SJSA1 (cell line): Measurements from ENCODE around the gene CALML6. TPM values are rescaled to one million over a fixed set of nuclear protein-coding genes. Genes with fewer than 3 reads are reported as not detected.
"Not testable (repeated sequence)": the region's sequence is repeated elsewhere in the genome, so short reads cannot be mapped to it uniquely, and the experiment has no call there.

Source experiments
- DNase-seq, 2 experiments: peaks; one replicate each; pipeline ENCODE4 v3.0.0-alpha.2; 2015 to 2020; ENCODE audit warnings: low spot score in 2 of 2, low read depth in 1 of 2
- H3K27ac ChIP-seq: fragments of 250-450 bp; sonication (Bioruptor Pico); 2 replicates; pipeline ENCODE4 v1.5.1; 2020; ENCODE audit warnings: mild to moderate bottlenecking, moderate library complexity
- H3K27me3 ChIP-seq: fragments of 250-450 bp; sonication (Bioruptor Pico); replicated peaks from 2 replicates; pipeline ENCODE4 v1.5.1; 2020; ENCODE audit warnings: mild to moderate bottlenecking, moderate library complexity
- H3K36me3 ChIP-seq: fragments of 250-450 bp; sonication (Bioruptor Pico); 2 replicates; pipeline ENCODE4 v1.5.1; 2020; ENCODE audit warnings: mild to moderate bottlenecking
- H3K4me1 ChIP-seq: fragments of 250-450 bp; sonication (Bioruptor Pico); replicated peaks from 2 replicates; pipeline ENCODE4 v1.6.1; 2021; ENCODE audit warnings: mild to moderate bottlenecking
- H3K4me3 ChIP-seq: fragments of 250-450 bp; sonication (Bioruptor Pico); 2 replicates; pipeline ENCODE4 v1.5.1; 2020; ENCODE audit warnings: mild to moderate bottlenecking
- H3K9me3 ChIP-seq: fragments of 250-450 bp; sonication (Bioruptor Pico); replicated peaks from 2 replicates; pipeline ENCODE4 v1.5.1; 2020; ENCODE audit warnings: mild to moderate bottlenecking
- total RNA-seq: library from RNA; depleted of rRNA; stranded (reverse); fragments of >200 nt; shearing (Covaris generic); gene quantifications from 2 replicates; pipeline ENCODE4 v1.2.3, GENCODE V29; 2014

CALML6 gene
- total RNA-seq, 1 experiment from 2014 or later: not detected

DNA sequence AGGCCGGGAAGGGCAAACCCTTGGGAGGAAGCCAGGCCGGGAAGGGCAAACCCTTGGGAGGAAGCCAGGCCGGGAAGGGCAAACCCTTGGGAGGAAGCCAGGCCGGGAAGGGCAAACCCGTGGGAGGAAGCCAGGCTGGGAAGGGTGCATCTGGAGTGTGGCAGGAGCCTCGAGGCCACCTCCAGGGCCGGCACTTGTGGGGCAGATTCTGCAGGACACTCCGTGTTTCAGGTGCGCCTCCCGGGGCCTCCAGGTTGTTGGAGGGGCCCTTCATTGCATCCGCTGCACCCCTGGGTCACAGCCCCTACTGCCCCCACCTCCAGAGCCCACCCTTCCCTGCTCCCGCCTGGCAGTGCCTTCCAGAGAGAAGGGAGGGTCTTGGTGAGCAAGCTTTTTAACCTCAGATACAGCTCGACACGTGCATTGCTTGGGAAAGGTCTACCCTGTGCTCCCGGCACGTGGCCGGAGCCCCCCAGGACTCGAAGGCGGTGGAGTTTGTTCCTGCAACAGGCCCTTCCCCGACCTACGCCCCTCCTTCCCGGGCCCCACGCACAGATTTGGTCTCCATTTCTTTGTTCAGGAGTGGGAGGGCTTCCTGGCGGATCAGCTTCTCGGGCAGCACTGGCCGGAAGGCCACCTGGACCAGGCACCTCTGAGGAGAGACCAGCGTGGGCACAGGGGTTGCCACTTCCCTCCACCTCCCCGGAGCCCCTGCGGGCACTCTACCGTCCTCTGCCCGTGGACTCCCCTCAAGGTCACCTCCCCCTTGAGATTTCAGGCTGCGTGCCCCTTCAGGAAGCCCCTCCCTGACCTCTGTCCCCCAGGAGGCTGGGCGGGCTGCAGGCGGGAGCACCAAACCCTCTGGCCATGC is 13.4 kb downstream of the CALML6 start:
- no peak for DNase-seq
- Histone ChIP-seq H3K36me3 (no peaks in the 10 kb centered on the region), H3K27me3 (peaks cover 5% of the 10 kb centered on the region), H3K4me3 (no peak overlapping the region), H3K4me1 (no peaks in the 10 kb centered on the region), H3K27ac (no peak overlapping the region), H3K9me3 (no peaks in the 10 kb centered on the region)

DNA sequence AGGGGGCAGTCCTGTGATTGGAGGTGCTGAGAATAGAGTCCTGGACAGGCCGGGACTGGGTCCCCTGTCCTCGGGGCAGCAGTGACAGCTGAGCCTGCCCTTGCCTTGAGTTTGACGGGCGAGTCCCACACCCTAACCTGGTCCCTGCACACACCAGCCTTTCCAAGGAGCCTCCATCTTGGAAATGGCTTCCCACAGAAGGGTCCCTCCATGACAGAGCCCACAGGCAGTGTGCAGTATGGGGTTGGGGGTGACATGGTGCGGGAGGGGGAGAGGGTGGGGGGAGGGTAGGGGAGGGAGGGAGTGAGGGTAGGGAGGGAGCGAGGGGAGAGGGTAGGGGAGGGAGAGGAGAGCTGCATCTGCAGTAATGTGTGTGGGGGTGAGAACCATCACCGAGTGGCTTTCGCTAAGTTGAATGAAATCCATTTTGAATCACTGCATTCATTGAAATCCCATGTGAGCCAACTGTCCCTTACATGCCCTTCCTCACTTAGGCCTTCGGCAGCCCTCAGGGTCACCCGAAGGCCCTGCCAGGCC is 14.1 kb downstream of the CALML6 start:
- Histone ChIP-seq H3K9me3 (no peaks in the 10 kb centered on the region), H3K27me3 (peaks cover 5% of the 10 kb centered on the region), H3K36me3 (no peaks in the 10 kb centered on the region), H3K4me3 (no peak overlapping the region), H3K4me1 (no peaks in the 10 kb centered on the region), H3K27ac (no peak overlapping the region)
- DNase-seq: no peak

DNA sequence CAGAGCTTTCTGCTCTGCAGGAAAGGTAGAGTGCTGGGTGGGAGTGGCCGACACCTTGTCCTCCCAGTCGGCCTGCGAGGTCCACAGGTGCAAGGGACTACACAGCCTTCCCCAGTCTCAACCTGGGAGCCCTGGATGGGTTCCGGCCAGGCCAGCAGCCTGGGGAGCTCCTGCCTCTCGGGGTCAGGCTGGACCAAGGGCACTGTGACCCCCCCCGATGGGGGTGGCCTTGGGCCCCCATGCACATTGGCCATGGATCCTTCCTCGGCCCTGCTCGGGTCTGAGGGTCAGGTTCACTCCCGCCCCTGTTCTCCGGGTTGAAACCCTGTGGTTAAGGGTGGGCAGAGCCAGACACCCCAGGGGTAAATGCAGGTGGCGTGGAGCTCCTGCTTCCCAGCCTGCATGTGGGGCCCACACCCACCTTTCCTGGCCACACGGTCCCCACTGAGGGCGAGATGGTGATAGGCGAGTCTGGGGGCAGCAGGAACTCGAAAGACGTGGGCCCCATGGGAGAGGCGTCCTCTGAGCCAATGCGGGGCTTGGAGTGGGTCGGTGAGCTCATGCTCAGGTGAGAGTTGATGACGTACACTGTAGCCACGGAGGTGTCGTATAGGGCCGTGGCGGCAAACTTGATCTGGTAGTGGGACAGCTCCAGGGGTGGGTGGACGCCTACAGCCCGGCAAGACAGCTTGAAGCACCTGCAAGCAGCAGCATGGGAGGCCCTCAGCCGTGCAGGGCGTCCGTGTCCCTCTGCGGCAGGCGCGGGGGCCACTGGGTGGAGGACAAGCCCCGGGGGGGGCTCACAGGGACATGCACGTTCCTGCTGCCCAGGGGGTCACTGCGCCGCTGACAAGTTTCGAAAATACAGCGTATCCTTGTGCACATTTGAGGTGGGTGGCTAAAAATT is 14.8 kb downstream of the CALML6 start:
- Histone ChIP-seq H3K27me3 (peaks cover 5% of the 10 kb centered on the region), H3K9me3 (no peaks in the 10 kb centered on the region), H3K36me3 (no peaks in the 10 kb centered on the region), H3K27ac (no peak overlapping the region), H3K4me1 (no peaks in the 10 kb centered on the region), H3K4me3 (no peak overlapping the region)
- no peak for DNase-seq

DNA sequence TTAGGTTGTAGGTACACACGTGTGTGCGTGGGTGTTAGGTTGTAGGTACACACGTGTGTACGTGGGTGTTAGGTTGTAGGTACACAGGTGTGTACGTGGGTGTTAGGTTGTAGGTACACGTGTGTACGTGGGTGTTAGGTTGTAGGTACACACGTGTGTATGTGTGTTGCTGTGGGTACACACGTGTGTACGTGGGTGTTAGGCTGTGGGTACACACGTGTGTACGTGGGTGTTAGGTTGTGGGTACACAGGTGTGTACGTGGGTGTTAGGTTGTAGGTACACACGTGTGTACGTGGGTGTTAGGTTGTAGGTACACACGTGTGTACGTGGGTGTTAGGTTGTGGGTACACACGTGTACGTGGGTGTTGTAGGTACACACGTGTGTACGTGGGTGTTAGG is 19.8 kb downstream of the CALML6 start:
- not testable (repeated sequence) for H3K4me3 ChIP-seq, H3K27me3 ChIP-seq, H3K36me3 ChIP-seq, DNase-seq, H3K27ac ChIP-seq, H3K4me1 ChIP-seq, H3K9me3 ChIP-seq

DNA sequence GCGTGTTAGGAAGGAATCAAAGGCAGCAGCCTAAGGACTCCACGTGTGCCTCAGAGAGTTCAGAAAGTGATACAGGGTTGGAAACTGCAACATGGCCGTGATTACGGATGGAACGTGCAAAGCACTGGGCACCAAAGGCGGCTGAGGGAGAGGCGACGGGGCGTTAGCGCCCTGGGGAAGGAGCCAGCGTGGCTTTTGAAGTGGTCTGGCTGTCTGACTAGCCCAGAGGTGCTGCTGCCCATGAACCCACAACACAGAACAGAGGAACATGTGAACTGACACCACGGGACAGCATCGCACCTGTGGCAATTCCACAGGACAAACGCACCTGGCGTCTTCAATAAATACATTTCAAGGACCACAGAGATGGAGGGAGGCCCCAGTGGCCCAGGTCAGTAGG is 22.0 kb downstream of the CALML6 start:
- Histone ChIP-seq H3K27me3 (peaks cover 8% of the 10 kb centered on the region; the same call in 1 of the 2 replicates), H3K36me3 (no peaks in the 10 kb centered on the region), H3K4me3 (no peak overlapping the region), H3K9me3 (0 out of 2 replicates have a peak, but pooled peaks cover 2% of the 10 kb centered on the region), H3K4me1 (no peaks in the 10 kb centered on the region), H3K27ac (no peak overlapping the region)
- no peak for DNase-seq

DNA sequence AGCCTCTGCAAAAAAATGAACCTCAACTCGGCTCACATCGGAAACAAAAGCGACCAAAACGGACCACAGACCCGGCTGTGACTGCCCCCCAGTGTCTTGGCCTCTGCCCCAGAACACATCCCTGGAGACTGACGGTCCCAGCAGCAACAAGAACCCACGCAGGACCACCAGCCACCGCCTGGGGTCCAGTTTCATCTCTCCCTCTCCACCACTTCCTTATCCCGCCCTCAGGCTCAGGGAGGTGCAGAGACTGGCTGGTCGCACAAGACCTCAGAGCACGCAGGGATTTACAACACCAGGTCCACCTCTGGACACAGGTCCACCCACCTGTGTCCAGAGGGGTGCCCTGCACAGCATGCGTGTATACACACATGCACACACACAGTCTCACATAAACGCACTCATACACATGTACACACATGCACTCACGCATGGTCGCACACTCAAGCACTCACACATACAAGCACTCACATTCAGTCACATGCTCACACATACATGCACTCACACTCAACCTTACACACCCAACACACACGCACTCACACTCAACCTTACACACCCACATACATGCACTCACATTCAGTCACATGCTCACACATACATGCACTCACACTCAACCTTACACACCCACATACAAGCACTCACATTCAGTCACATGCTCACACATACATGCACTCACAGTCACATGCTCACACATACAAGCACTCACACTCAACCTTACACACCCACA is 22.7 kb downstream of the CALML6 start:
- Histone ChIP-seq H3K36me3 (no peaks in the 10 kb centered on the region), H3K27ac (no peak overlapping the region), H3K4me3 (no peak overlapping the region), H3K4me1 (peaks cover 4% of the 10 kb centered on the region), H3K27me3 (peaks cover 10% of the 10 kb centered on the region; the same call in 1 of the 2 replicates), H3K9me3 (0 out of 2 replicates have a peak, but pooled peaks cover 2% of the 10 kb centered on the region)
- DNase-seq: no peak

DNA sequence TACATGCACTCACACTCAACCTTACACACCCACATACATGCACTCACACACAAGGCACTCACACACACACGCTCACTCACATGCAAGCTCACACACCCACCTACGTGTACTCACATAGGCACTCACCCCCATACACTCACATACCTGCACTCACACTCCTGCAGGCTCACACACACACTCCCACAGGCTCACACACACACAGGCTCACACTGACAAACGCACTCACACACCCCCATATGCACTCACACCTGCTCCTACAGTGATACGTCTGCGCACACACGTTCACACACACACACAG is 23.2 kb downstream of the CALML6 start:
- H3K9me3 ChIP-seq: 0 out of 2 replicates have a peak, but pooled peaks cover 2% of the 10 kb centered on the region
- H3K36me3 ChIP-seq: no peaks in the 10 kb centered on the region
- DNase-seq: no peak
- peaks cover 10% of the 10 kb centered on the region; the same call in 1 of the 2 replicates for H3K27me3 ChIP-seq
- H3K27ac ChIP-seq: no peak overlapping the region
- H3K4me3 ChIP-seq: no peak overlapping the region
- peaks cover 9% of the 10 kb centered on the region for H3K4me1 ChIP-seq

DNA sequence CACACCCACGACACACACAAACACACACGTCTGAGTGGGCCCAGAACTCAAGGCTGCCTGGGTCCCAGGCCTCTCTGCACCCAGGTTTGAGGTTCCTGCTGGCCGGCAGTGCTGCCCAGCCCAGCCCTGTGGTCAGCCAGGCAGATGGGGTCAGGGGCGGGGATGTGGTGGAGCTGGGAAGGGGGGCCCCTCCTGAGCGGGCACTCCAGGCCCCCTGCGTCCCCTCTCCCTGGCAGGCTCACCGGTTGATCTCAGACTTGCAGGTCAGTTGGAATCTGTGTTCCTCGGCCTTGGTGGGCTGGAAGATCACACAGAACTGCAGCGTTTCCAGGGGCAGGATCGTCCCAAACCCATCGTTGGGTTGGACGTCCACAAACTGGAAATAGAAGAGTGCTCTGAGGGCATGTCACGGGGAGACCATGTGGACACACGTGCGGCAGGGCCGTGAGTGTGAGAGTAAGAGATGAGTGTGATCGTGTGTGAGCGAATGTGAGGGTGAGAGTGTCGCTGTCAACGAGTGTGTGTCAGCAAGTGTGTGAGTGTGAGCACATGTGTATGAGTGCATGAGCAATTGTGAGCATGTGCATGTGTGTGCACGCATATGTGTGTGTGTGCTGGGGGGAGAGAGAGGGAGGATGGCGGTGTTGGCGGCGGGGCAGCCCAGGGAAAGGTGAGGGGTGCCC is 23.7 kb downstream of the CALML6 start:
- no peaks in the 10 kb centered on the region for H3K36me3 ChIP-seq
- peaks cover 10% of the 10 kb centered on the region; the same call in 1 of the 2 replicates for H3K27me3 ChIP-seq
- no peak for DNase-seq
- peaks cover 12% of the 10 kb centered on the region for H3K4me1 ChIP-seq
- H3K4me3 ChIP-seq: no peak overlapping the region
- H3K9me3 ChIP-seq: 0 out of 2 replicates have a peak, but pooled peaks cover 2% of the 10 kb centered on the region
- H3K27ac ChIP-seq: no peak overlapping the region

DNA sequence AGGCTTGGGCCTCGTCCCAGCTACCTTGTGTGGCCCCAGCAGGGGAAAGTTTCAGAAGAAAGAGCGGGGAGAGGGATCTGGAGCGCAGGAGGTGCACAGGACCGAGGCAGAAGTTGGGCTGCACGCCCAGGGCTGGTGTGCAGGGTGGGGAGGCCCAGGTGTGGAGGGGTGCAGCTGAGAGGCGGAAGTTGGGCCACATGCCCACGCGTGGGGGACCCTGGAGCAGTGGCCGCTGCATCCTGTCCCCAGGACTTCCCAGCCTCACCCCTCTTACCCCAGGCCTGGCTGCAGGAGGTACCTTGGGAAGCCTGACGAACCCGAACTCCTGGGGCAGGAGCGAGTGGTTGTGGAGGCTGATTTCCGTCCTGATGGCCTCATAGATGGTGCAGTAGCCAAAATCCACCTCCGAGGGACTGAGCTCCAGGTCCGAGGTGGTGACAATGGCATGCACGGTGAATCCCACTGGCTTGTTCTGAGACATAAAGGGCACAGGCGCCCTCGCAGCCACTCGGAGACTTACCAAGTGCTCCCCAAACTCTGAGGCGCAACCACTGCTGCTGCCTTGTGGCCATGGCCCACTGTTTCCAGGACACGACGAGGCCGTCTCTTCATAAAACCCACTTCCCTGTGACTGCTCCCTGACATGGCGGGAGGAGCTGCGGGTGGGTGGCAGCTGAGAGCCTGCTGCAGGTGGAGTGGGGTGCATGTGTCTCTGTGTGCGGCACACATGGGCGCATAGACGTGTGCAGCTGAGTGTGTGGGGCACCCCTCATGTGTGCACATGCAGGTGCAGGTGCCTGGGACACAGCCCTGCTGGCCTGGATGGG is 24.4 kb downstream of the CALML6 start:
- no peak overlapping the region for H3K27ac ChIP-seq
- H3K4me3 ChIP-seq: no peak overlapping the region
- H3K36me3 ChIP-seq: no peaks in the 10 kb centered on the region
- H3K4me1 ChIP-seq: peaks cover 17% of the 10 kb centered on the region
- peaks cover 10% of the 10 kb centered on the region; the same call in 1 of the 2 replicates for H3K27me3 ChIP-seq
- DNase-seq: no peak
- 0 out of 2 replicates have a peak, but pooled peaks cover 2% of the 10 kb centered on the region for H3K9me3 ChIP-seq

DNA sequence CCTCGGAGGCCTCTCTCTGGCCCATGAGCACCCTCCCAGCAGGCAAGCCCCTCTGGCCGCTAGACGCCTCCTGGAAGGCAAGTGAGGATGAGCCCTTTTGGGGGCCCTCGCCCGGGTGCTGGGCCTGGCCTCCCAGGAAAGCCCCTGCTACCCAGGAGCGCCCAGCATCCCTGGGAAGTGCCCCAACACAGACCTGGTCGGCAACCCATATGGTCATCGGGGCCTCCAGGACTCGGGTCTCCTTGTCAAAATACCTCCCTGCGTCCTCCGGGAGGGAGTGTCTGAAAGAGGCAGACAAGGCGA is 25.0 kb downstream of the CALML6 start:
- H3K36me3 ChIP-seq: no peaks in the 10 kb centered on the region

DNA sequence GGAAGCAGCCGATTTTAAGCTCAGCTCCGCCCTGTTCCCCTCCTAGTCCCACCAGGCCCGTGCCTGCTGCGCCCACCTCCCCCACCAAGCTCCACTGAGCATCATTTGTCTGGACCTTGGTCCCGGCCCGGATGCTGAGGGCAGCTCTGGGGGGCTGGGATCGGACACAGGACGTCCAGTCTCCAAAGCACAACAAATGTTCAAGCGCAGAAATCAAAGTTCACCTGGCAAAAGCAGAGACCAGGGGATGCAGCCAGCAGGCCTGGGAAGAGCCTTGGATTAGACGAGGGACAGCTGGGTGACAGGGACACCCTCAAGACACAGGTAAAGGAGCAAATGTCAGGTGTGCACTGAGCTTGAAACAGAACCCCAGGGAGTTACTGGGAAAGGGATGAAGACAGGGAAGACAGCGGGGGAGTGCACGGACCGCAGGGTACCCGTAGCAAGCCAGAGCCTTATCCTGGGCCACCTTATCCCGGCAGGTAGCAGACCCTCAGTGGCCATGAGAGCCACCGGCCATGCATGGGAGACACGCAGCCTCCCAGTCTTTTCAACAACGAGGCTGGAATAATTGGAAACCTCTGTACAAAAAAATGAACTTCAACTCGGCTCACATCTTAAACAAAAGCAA is 26.3 kb downstream of the CALML6 start:
- peaks cover 17% of the 10 kb centered on the region for H3K4me1 ChIP-seq
- no peaks in the 10 kb centered on the region for H3K36me3 ChIP-seq
- H3K9me3 ChIP-seq: 0 out of 2 replicates have a peak, but pooled peaks cover 2% of the 10 kb centered on the region
- H3K27ac ChIP-seq: no peak overlapping the region
- no peak for DNase-seq
- H3K27me3 ChIP-seq: peaks cover 10% of the 10 kb centered on the region; the same call in 1 of the 2 replicates
- H3K4me3 ChIP-seq: no peak overlapping the region

More for the DNA sequence above, 25.0 kb downstream of the CALML6 start:
- Histone ChIP-seq H3K9me3 (0 out of 2 replicates have a peak, but pooled peaks cover 2% of the 10 kb centered on the region), H3K4me3 (no peak overlapping the region), H3K27ac (no peak overlapping the region), H3K27me3 (peaks cover 10% of the 10 kb centered on the region; the same call in 1 of the 2 replicates), H3K4me1 (peaks cover 17% of the 10 kb centered on the region)
- DNase-seq: no peak
